ENCODE data around the gene PCDH9. TPM values are rescaled to one million over a fixed set of nuclear protein-coding genes. Genes with fewer than 3 reads are reported as not detected.

The PCDH9 gene
- total RNA-seq, 4 donors from 2014 or later: 0.57 to 1.7 (median 0.97) TPM

GRCh38 chr13:66534561-66534960 is 695.6 kb downstream of the PCDH9 start:
- H3K27me3 ChIP-seq: no peaks in the 10 kb centered on the region
- H3K9me3 ChIP-seq: no peaks in the 10 kb centered on the region
- no peak for TF ChIP-seq POLR2A (IDR thresholded peaks at IDR 0.05)
- TF ChIP-seq CTCF (IDR thresholded peaks at IDR 0.05): no peak
- DNase-seq: no peak
- no peaks in the 10 kb centered on the region for H3K36me3 ChIP-seq
- H3K27ac ChIP-seq: no peak overlapping the region
- H3K4me3 ChIP-seq: no peak overlapping the region
- H3K4me1 ChIP-seq: no peaks in the 10 kb centered on the region

GRCh38 chr13:66532845-66533244 is 697.3 kb downstream of the PCDH9 start:
- H3K27me3 ChIP-seq: no peaks in the 10 kb centered on the region
- H3K27ac ChIP-seq: no peak overlapping the region

GRCh38 chr13:66532146-66532545 is 698.0 kb downstream of the PCDH9 start:
- Histone ChIP-seq H3K9me3 (no peaks in the 10 kb centered on the region), H3K4me1 (no peaks in the 10 kb centered on the region), H3K27ac (no peak overlapping the region), H3K27me3 (no peaks in the 10 kb centered on the region), H3K36me3 (no peaks in the 10 kb centered on the region), H3K4me3 (no peak overlapping the region)
- TF ChIP-seq CTCF (IDR thresholded peaks at IDR 0.05) (no peak), POLR2A (IDR thresholded peaks at IDR 0.05) (no peak)
- no peak for DNase-seq

More at GRCh38 chr13:66532845-66533244, 697.3 kb downstream of the PCDH9 start:
- Histone ChIP-seq H3K4me1 (no peaks in the 10 kb centered on the region), H3K4me3 (no peak overlapping the region), H3K9me3 (no peaks in the 10 kb centered on the region), H3K36me3 (no peaks in the 10 kb centered on the region)
- no peak for TF ChIP-seq POLR2A (IDR thresholded peaks at IDR 0.05)
- TF ChIP-seq CTCF (IDR thresholded peaks at IDR 0.05): no peak
- no peak for DNase-seq

GRCh38 chr13:66530686-66531085 is 699.5 kb downstream of the PCDH9 start:
- no peaks in the 10 kb centered on the region for H3K9me3 ChIP-seq
- TF ChIP-seq POLR2A (IDR thresholded peaks at IDR 0.05) (no peak), CTCF (IDR thresholded peaks at IDR 0.05) (no peak)
- no peak for DNase-seq
- no peak overlapping the region for H3K4me3 ChIP-seq
- no peaks in the 10 kb centered on the region for H3K36me3 ChIP-seq
- H3K27me3 ChIP-seq: no peaks in the 10 kb centered on the region
- no peak overlapping the region for H3K27ac ChIP-seq
- no peaks in the 10 kb centered on the region for H3K4me1 ChIP-seq

- TF ChIP-seq POLR2A (IDR thresholded peaks at IDR 0.05): no peak
- no peak for TF ChIP-seq CTCF (IDR thresholded peaks at IDR 0.05)
- no peaks in the 10 kb centered on the region for H3K4me1 ChIP-seq
- no peaks in the 10 kb centered on the region for H3K36me3 ChIP-seq
- no peaks in the 10 kb centered on the region for H3K27me3 ChIP-seq
- no peak overlapping the region for H3K4me3 ChIP-seq
- DNase-seq: no peak
- no peaks in the 10 kb centered on the region for H3K9me3 ChIP-seq
- no peak overlapping the region for H3K27ac ChIP-seq
Measured at GRCh38 chr13:66530158-66530557, 700.0 kb downstream of the PCDH9 start.

- H3K4me3 ChIP-seq: no peak overlapping the region
- H3K36me3 ChIP-seq: no peaks in the 10 kb centered on the region
- TF ChIP-seq CTCF (IDR thresholded peaks at IDR 0.05): no peak
- TF ChIP-seq POLR2A (IDR thresholded peaks at IDR 0.05): no peak
- no peaks in the 10 kb centered on the region for H3K4me1 ChIP-seq
- no peaks in the 10 kb centered on the region for H3K27me3 ChIP-seq
- DNase-seq: no peak
- no peak overlapping the region for H3K27ac ChIP-seq
- no peaks in the 10 kb centered on the region for H3K9me3 ChIP-seq
Measured at GRCh38 chr13:66528944-66529576, 701.1 kb downstream of the PCDH9 start.

Data from Peyer's patch (tissue), 4 donors.